Sigmoid colon (tissue), 4 donors: Measurements from ENCODE around the gene WDR73.

ENCODE experiments used
- CTCF ChIP-seq, 4 experiments: fragments of 450-650 bp in 3 of 4; fragments of 200-600 bp in 1 of 4; IDR thresholded peaks; one replicate each; pipeline ENCODE4 v1.5.1; 2016 to 2019; ENCODE audit warnings: antibody characterized with exemption in 4 of 4, mild to moderate bottlenecking in 3 of 4, moderate library complexity in 2 of 4
- EP300 ChIP-seq, 4 donors: sonication (generic); formaldehyde crosslinking; IDR thresholded peaks; one replicate each; pipeline ENCODE4 v1.6.1; 2017; ENCODE audit warnings: antibody characterized with exemption in 4 of 4
- POLR2A ChIP-seq, 2 donors: fragments of 450-650 bp; IDR thresholded peaks; one replicate each; pipeline ENCODE4 v1.6.1; 2016; ENCODE audit warnings: antibody characterized with exemption in 2 of 2, mild to moderate bottlenecking in 2 of 2, moderate library complexity in 2 of 2

- TF ChIP-seq CTCF (IDR thresholded peaks at IDR 0.05) (no peak), POLR2A (IDR thresholded peaks at IDR 0.05) (no peak), EP300 (IDR thresholded peaks at IDR 0.05) (no peak)
These were observed 62.3 kb downstream of the WDR73 start for GRCh38 chr15:84591815-84592214.
